ENCODE measurements around the gene KRTAP9-3. TPM values are rescaled to one million over a fixed set of nuclear protein-coding genes. Genes with fewer than 3 reads are reported as not detected.

KRTAP9-3 gene
- total and polyA plus RNA-seq, 10 of the 15 experiments (the other 5 are each of a cell fraction or from before 2014, with no cell fraction given), result not detected

- Histone ChIP-seq H3K4me3 (no peak overlapping the region), H3K79me2 (ENCODE audit: control insufficient read depth, insufficient read depth, low read length) (no peaks in the 10 kb centered on the region), H3K27ac (ENCODE audit: control insufficient read depth, insufficient read depth) (no peak overlapping the region), H3K36me3 (ENCODE audit: control insufficient read depth in 2 of 2, insufficient read depth in 2 of 2, low read length in 1 of 2) (no peaks in the 10 kb centered on the region), H3K4me1 (ENCODE audit: control insufficient read depth, insufficient read depth, low read length) (no peaks in the 10 kb centered on the region), H4K20me1 (ENCODE audit: control insufficient read depth, insufficient read depth) (no peaks in the 10 kb centered on the region), H3K27me3 (replicated peaks in 1 of 2; ENCODE audit: control insufficient read depth in 2 of 2, insufficient read depth in 2 of 2, low read length in 1 of 2) (no peaks in the 10 kb centered on the region; a peak in 1 of 4 replicates), H3K9me3 (replicated peaks; ENCODE audit: control insufficient read depth, insufficient read depth, low read length) (no peaks in the 10 kb centered on the region), H3K4me2 (ENCODE audit: control insufficient read depth, insufficient read depth) (no peak overlapping the region), H2AFZ (ENCODE audit: control insufficient read depth, low read depth, low read length) (no peak overlapping the region), H3K9ac (ENCODE audit: control insufficient read depth, insufficient read depth, low read length) (no peak overlapping the region)
- intact Hi-C loops (cut with micrococcal nuclease; ENCODE audit: unreplicated experiment) (no loop called here), in situ Hi-C loops (cut with MboI) (no loop called here)
- FAIRE-seq (no peak), DNase-seq (ENCODE audit: low read depth, low spot score) (no peak), ATAC-seq (no peak)
- SMC1A ChIA-PET (ENCODE audit: uncharacterized antibody, unreplicated experiment), result no interaction called here
- no peak for TF ChIP-seq NR2C2 (IDR thresholded peaks at IDR 0.05; ENCODE audit: borderline replicate concordance, control insufficient read depth, insufficient read length, low read depth)
- no peak for TF ChIP-seq STAT1 (conservative IDR thresholded peaks at IDR 0.05)
- TF ChIP-seq ZBTB33 (IDR thresholded peaks at IDR 0.05), result no peak
- TF ChIP-seq CREB1 (IDR thresholded peaks at IDR 0.05; ENCODE audit: low read depth), result no peak
- no peak for TF ChIP-seq ZNF687 (IDR thresholded peaks at IDR 0.05)
- TF ChIP-seq NRF1 (conservative IDR thresholded peaks at IDR 0.05; ENCODE audit: low read depth, low read length), result no peak
- no peak for TF ChIP-seq ZNF592 (IDR thresholded peaks at IDR 0.05)
- TF ChIP-seq E2F4 (IDR thresholded peaks at IDR 0.05; ENCODE audit: low read depth, low read length), result no peak
- TF ChIP-seq NFXL1 (IDR thresholded peaks at IDR 0.05; ENCODE audit: borderline replicate concordance), result no peak
- TF ChIP-seq FOXM1 (IDR thresholded peaks at IDR 0.05; ENCODE audit: low read depth, low read length), result no peak
- WGBS (ENCODE audit: insufficient coverage, insufficient replicate concordance, low lambda C conversion rate, missing lambda C conversion rate), result 0% methylated on average over 1 of the region's 1 CpG
- RAD21 ChIA-PET (ENCODE audit: unreplicated experiment), result no interaction called here
- POLR2A ChIA-PET, result interaction anchor here (0.5 kb wide), 1 partner anchor 14 kb away, joined by 3 read pairs; no protein-coding TSS in a partner anchor
- no TSS peak for BruUV-seq (replicated peaks)
- CTCF ChIA-PET, result no interaction called here
These were observed 16.6 kb upstream of the KRTAP9-3 start for GRCh38 chr17:41215681-41216080.
